Endothelial cell of umbilical vein (primary cell): Measurements from ENCODE around the gene SPTBN4. TPM values are rescaled to one million over a fixed set of nuclear protein-coding genes. Genes with fewer than 3 reads are reported as not detected.

Source experiments
- BruUV-seq: library from RNA; stranded (reverse); fragments of 400-500 nt; replicated peaks from 2 replicates; lab custom pipeline; 2021; lab: Mats Ljungman, UMichigan
- CTCF ChIA-PET: fragments of 300-600, 350-600 bp; sonication (Branson Sonifier 250); formaldehyde crosslinking; loops from one replicate; lab custom pipeline; 2021; ENCODE audit warnings: antibody characterized with exemption, inconsistent platforms; lab: Charles Lee
- POLR2A ChIA-PET: fragments of 300-600, 350-600 bp; sonication (Branson Sonifier 250); formaldehyde crosslinking; loops from one replicate; lab custom pipeline; 2021; ENCODE audit warnings: antibody characterized with exemption, inconsistent platforms; lab: Charles Lee
- DNase-seq: peaks from one replicate; pipeline ENCODE4 v3.0.0-alpha.2; 2011; ENCODE audit warnings: low read depth, low spot score
- FAIRE-seq: peaks from 2 replicates; lab custom pipeline; 2011; peaks lifted over from hg19 to GRCh38; lab: Jason Lieb, UNC
- H2AFZ ChIP-seq: 2 replicates; pipeline ENCODE4 v1.6.0; 2012; ENCODE audit warnings: low read depth, low read length, control low read depth, inconsistent platforms
- H3K27ac ChIP-seq: 2 replicates; pipeline ENCODE4 v1.5.1; 2011; ENCODE audit warnings: low read depth, mild to moderate bottlenecking, control low read depth, low read length, moderate library complexity; ENCODE audit not compliant: insufficient read depth
- H3K27me3 ChIP-seq, 2 experiments: 2 replicates each; pipeline versions ENCODE4 v1.6.0 to v1.6.1; 2011; ENCODE audit warnings: low read length in 2 of 2, mixed read lengths in 1 of 2; ENCODE audit not compliant: control insufficient read depth in 2 of 2, insufficient read depth in 2 of 2
- H3K36me3 ChIP-seq, 2 experiments: 2 replicates in 1 of 2; 3 replicates in 1 of 2; pipeline ENCODE4 v1.5.1; 2011; ENCODE audit warnings: low read length in 2 of 2, mild to moderate bottlenecking in 1 of 2, moderate library complexity in 1 of 2; ENCODE audit not compliant: control insufficient read depth in 2 of 2, insufficient read depth in 2 of 2; ENCODE audit errors: extremely low read depth in 1 of 2
- H3K4me1 ChIP-seq: 3 replicates; pipeline ENCODE4 v1.5.1; 2011; ENCODE audit warnings: mild to moderate bottlenecking, low read length; ENCODE audit not compliant: control insufficient read depth, insufficient read depth; ENCODE audit errors: extremely low read depth
- H3K4me2 ChIP-seq: 2 replicates; pipeline ENCODE4 v1.6.1; 2011; ENCODE audit warnings: low read length, control low read depth, mixed read lengths; ENCODE audit not compliant: insufficient read depth
- H3K4me3 ChIP-seq, 3 experiments: fragments of 200-600 bp in 1 of 3; sonication (generic), shearing (Covaris generic) in 1 of 3; replicated peaks in 1 of 3; 2 replicates each; pipeline ENCODE4 v1.5.1; 2011 to 2016; ENCODE audit warnings: control low read depth in 3 of 3, low read length in 3 of 3, mild to moderate bottlenecking in 2 of 3, inconsistent platforms in 1 of 3, low read depth in 1 of 3, moderate library complexity in 1 of 3; ENCODE audit not compliant: insufficient read depth in 1 of 3
- H3K79me2 ChIP-seq: 2 replicates; pipeline ENCODE4 v1.6.0; 2012; ENCODE audit warnings: low read length, inconsistent platforms; ENCODE audit not compliant: control insufficient read depth, insufficient read depth
- H3K9ac ChIP-seq: replicated peaks from 2 replicates; pipeline ENCODE3; 2011; ENCODE audit warnings: low read length, control low read depth; ENCODE audit not compliant: insufficient read depth; ENCODE audit errors: extremely low read depth
- H3K9me1 ChIP-seq: replicated peaks from 3 replicates; pipeline ENCODE4 v1.6.0; 2011; ENCODE audit warnings: mild to moderate bottlenecking, low read length; ENCODE audit not compliant: control insufficient read depth, insufficient read depth; ENCODE audit errors: extremely low read depth
- H3K9me3 ChIP-seq: replicated peaks from 2 replicates; pipeline ENCODE4 v1.5.1; 2012; ENCODE audit warnings: low read length, inconsistent platforms; ENCODE audit not compliant: control insufficient read depth, insufficient read depth
- H4K20me1 ChIP-seq: replicated peaks from 2 replicates; pipeline ENCODE3; 2011; ENCODE audit warnings: mild to moderate bottlenecking, low read length; ENCODE audit not compliant: control insufficient read depth, insufficient read depth; ENCODE audit errors: extremely low read depth
- CTCF ChIP-seq, 2 donors: IDR thresholded peaks; 1 replicate in 1 of 2; 2 replicates in 1 of 2; pipeline ENCODE4 v1.5.1; 2011; ENCODE audit warnings: low read length in 2 of 2, mild to moderate bottlenecking in 2 of 2, moderate library complexity in 2 of 2, control low read depth in 1 of 2, inconsistent platforms in 1 of 2, low read depth in 1 of 2; ENCODE audit not compliant: insufficient read depth in 1 of 2; ENCODE audit errors: extremely low read depth in 1 of 2
- EZH2 ChIP-seq: IDR thresholded peaks from 2 replicates; pipeline ENCODE4 v1.6.1; 2012; ENCODE audit warnings: borderline replicate concordance, low read depth, mild to moderate bottlenecking, moderate library complexity, low read length, inconsistent platforms; ENCODE audit not compliant: severe bottlenecking
- FOS ChIP-seq: IDR thresholded peaks from 2 replicates; pipeline ENCODE4 v1.6.1; 2011; ENCODE audit warnings: mild to moderate bottlenecking, low read length, moderate library complexity, borderline replicate concordance; ENCODE audit not compliant: insufficient read depth
- GATA2 ChIP-seq: IDR thresholded peaks from 2 replicates; pipeline ENCODE4 v1.7.0; 2011; ENCODE audit warnings: low read depth, mild to moderate bottlenecking, moderate library complexity, mixed read lengths, low read length; ENCODE audit not compliant: insufficient read length, insufficient read depth
- JUN ChIP-seq: IDR thresholded peaks from 2 replicates; pipeline ENCODE4 v1.6.1; 2011; ENCODE audit warnings: borderline replicate concordance, low read depth; ENCODE audit not compliant: insufficient read length, insufficient read depth
- MAX ChIP-seq: IDR thresholded peaks from 2 replicates; pipeline ENCODE4 v1.6.1; 2011; ENCODE audit not compliant: insufficient read depth, insufficient read length
- MYC ChIP-seq: IDR thresholded peaks from one replicate; pipeline ENCODE4 v1.6.1; 2011; ENCODE audit warnings: mild to moderate bottlenecking, low read depth, low read length
- POLR2A ChIP-seq: IDR thresholded peaks from 2 replicates; pipeline ENCODE4 v1.6.1; 2012; ENCODE audit warnings: low read depth, mild to moderate bottlenecking, control low read depth, low read length
- POLR2AphosphoS5 ChIP-seq: IDR thresholded peaks from 2 replicates; pipeline ENCODE4 v1.6.1; 2012; ENCODE audit warnings: low read depth, mild to moderate bottlenecking, control low read depth, low read length, moderate library complexity; ENCODE audit not compliant: insufficient read depth
- dilution Hi-C: fragments of 300-500 bp; cut with MboI; formaldehyde crosslinking; loops from one replicate; pipeline ENCODE4 v1.15.0; 2019; ENCODE audit warnings: low sequenced_read_pairs; ENCODE audit not compliant: extremely low pct_ligation_motif_present
- intact Hi-C: fragments of 100-400 bp; cut with micrococcal nuclease; formaldehyde crosslinking; loops from one replicate; pipeline ENCODE4 v1.10.0; 2022
- polyA plus RNA-seq, 4 experiments: library from polyadenylated mRNA; depleted of rRNA in 3 of 4; stranded (reverse) in 3 of 4; unstranded in 1 of 4; fragments of >200 nt; gene quantifications; 2 replicates each; pipeline versions ENCODE4 v1.2.1 to v1.2.3, GENCODE V29; 2011 to 2012; ENCODE audit warnings: missing spikeins in 1 of 4
- total RNA-seq: library from RNA; stranded (reverse); gene quantifications from 2 replicates; pipeline ENCODE4 v1.2.3, GENCODE V29; 2021

SPTBN4 gene
- total and polyA plus RNA-seq, 2 donors (not counting 3 experiments of a cell fraction or from before 2014, with no cell fraction given): 0.33 TPM; not detected in 1

GRCh38 chr19:40582467-40582866 is 115.7 kb downstream of the SPTBN4 start:
- FAIRE-seq (no peak), DNase-seq (no peak)
- Histone ChIP-seq H2AFZ (no peak overlapping the region), H3K4me1 (peaks cover 14% of the 10 kb centered on the region), H3K9me1 (no peaks in the 10 kb centered on the region), H3K36me3 (peaks cover 9 to 17% of the 10 kb centered on the region in 2 experiments), H3K27ac (no peak overlapping the region), H4K20me1 (no peaks in the 10 kb centered on the region), H3K79me2 (no peaks in the 10 kb centered on the region), H3K4me2 (no peak overlapping the region), H3K4me3 (no peak overlapping the region), H3K27me3 (no peaks in the 10 kb centered on the region), H3K9ac (no peak overlapping the region), H3K9me3 (no peaks in the 10 kb centered on the region)
- TF ChIP-seq MAX: no peak
- TF ChIP-seq EZH2: no peak
- TF ChIP-seq FOS: no peak
- TF ChIP-seq CTCF (IDR thresholded peaks at IDR 0.05; ENCODE audit: extremely low read depth in 1 of 2, insufficient read depth in 1 of 2, low read depth in 1 of 2, low read length in 2 of 2): no peak
- TF ChIP-seq POLR2AphosphoS5: no peak
- no peak for TF ChIP-seq GATA2
- TF ChIP-seq MYC: no peak
- TF ChIP-seq POLR2A: no peak
- no peak for TF ChIP-seq JUN
- no TSS peak for BruUV-seq
- intact Hi-C loops: no loop called here
- CTCF ChIA-PET: no interaction called here
- POLR2A ChIA-PET: no interaction called here
- dilution Hi-C loops: no loop called here
